Astrocyte of the cerebellum (primary cell): ENCODE data around the gene EPB41L3.

Experiments
- DNase-seq: peaks from one replicate; pipeline ENCODE4 v3.0.0-alpha.2; 2011; ENCODE audit warnings: low read depth
- H3K4me3 ChIP-seq: 2 replicates; pipeline ENCODE4 v1.5.1; 2011; ENCODE audit warnings: mild to moderate bottlenecking, low read depth, low read length, moderate library complexity
- in situ Hi-C: cut with HindIII; loops from 2 replicates; pipeline ENCODE4 v1.10.0; 2017; ENCODE audit warnings: low sequenced_read_pairs
- TF ChIP-seq, protein P1 (sequence below): IDR thresholded peaks from 2 replicates; pipeline ENCODE4 v1.5.1; 2012; ENCODE audit warnings: low read length, low read depth, moderate library complexity, mild to moderate bottlenecking; ENCODE audit errors: missing control alignments

The EPB41L3 gene

DNA sequence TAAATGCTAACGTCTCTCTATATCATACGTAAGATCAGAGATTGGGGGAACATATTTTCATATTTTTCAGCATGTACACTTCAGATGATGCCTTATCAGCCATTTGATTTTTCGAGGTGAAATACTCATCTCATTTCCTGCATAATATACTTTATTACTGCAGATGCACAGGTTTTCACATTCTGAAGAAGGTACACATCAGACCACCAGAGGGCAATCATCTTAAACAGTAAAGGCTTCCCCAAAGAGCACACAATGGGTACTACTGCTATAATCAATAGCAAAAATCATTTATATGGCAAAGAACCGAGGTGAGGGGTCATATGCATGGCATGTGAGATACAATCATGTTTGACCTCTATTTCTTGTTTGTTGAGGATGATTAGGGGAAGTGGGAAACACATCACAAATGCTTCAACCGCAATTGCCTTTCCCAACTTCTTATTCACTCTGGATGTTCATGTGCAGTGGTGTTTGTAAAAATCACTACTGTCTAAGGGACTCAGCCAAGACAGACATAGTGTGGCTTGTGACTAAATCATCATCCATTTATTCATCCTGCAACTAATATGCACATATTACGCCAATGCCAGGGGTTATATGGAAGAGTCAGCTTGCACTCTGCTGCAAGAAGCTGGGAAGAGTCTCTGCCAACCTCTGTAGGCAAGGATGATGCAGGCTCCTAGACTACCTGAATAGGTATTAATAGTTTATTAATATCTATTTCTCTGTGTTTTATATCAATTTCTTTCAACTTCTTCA lies 118.7 kb downstream of the EPB41L3 start:
- TF ChIP-seq, protein P1, sequence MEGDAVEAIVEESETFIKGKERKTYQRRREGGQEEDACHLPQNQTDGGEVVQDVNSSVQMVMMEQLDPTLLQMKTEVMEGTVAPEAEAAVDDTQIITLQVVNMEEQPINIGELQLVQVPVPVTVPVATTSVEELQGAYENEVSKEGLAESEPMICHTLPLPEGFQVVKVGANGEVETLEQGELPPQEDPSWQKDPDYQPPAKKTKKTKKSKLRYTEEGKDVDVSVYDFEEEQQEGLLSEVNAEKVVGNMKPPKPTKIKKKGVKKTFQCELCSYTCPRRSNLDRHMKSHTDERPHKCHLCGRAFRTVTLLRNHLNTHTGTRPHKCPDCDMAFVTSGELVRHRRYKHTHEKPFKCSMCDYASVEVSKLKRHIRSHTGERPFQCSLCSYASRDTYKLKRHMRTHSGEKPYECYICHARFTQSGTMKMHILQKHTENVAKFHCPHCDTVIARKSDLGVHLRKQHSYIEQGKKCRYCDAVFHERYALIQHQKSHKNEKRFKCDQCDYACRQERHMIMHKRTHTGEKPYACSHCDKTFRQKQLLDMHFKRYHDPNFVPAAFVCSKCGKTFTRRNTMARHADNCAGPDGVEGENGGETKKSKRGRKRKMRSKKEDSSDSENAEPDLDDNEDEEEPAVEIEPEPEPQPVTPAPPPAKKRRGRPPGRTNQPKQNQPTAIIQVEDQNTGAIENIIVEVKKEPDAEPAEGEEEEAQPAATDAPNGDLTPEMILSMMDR, result peak; percentile 69
- peak; percentile 51 for DNase-seq
- in situ Hi-C loops, result no loop called here
- no peak overlapping the region for H3K4me3 ChIP-seq

DNA sequence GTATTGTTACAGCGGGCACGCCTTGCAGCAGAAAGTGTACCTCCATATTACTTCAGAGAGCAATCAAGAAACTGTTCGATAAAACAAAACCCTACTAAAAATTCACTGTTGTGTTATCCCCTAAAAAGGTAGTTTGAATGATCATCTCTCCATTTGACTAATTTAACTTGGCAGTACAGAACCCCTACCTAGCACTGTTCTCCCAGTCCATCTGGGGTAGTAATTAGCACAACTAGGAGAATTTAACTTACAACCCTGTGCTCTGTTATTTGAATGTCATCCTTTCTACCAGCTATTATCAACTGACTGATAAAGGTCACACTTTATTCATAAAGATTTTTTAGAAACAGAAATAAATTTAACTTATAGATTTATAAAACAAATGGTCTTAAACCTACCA lies 121.2 kb downstream of the EPB41L3 start:
- H3K4me3 ChIP-seq, result no peak overlapping the region
- TF ChIP-seq, protein P1, result no peak
- in situ Hi-C loops, result no loop called here
- DNase-seq, result no peak

DNA sequence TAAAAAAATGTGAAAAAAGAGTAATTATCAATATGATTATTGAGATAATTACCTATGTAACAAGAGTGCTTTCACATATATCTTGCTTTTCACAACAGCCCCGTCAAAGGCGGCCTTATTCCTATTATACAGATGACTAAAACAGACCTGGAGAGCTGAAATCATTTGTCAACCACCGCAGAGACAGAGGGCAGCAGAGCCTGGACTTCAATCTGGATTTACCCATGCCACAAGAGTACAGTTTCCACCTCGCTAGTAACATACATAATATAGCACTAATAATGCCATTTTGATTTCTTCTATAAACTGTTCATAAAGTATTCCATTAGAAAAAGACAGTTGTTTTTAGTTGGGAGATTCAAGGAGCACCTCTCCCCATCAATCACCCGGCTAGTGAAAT lies 121.8 kb downstream of the EPB41L3 start:
- DNase-seq, result no peak
- TF ChIP-seq, protein P1, result no peak
- no peak overlapping the region for H3K4me3 ChIP-seq
- in situ Hi-C loops, result no loop called here

DNA sequence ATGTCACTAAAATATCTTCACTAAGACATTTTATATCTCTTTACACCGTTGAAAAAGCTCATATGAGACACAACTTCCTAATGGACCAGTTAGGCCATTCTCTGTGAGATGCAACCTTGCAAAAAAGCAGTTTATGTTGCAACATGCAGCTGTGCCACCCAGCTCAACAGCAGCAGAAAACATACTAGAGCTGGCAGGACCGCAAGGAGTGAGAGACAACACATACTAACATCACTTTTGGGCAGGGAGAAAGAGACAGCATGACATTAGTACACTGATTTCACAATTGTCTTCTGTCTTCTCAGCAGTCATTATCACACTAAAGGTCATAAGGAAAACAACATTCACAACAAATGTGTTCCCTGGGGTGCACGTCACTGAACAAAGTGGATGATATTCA lies 122.9 kb downstream of the EPB41L3 start:
- no peak overlapping the region for H3K4me3 ChIP-seq
- TF ChIP-seq, protein P1, result no peak
- DNase-seq, result no peak
- in situ Hi-C loops, result no loop called here

DNA sequence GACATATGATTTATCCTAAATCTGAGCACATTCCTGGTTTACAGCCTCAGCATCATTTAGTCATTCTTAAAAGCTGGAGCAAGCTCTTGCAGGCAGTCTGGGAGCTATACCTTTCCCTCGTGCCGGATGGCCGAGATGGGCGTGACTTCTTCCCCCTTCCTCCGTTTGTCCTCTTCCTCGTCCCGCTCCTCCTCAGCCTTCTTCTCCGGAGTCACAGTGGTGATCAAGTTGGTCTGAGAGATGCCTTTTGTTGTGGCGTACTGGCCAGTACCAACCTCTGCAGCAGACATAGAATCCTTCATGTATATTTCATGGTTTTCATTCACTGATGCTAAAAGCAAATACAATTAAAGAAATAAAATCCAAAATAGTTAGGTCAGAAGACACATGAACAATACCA lies 124.2 kb downstream of the EPB41L3 start:
- in situ Hi-C loops, result no loop called here
- H3K4me3 ChIP-seq, result no peak overlapping the region
- TF ChIP-seq, protein P1, result no peak
- DNase-seq, result no peak

DNA sequence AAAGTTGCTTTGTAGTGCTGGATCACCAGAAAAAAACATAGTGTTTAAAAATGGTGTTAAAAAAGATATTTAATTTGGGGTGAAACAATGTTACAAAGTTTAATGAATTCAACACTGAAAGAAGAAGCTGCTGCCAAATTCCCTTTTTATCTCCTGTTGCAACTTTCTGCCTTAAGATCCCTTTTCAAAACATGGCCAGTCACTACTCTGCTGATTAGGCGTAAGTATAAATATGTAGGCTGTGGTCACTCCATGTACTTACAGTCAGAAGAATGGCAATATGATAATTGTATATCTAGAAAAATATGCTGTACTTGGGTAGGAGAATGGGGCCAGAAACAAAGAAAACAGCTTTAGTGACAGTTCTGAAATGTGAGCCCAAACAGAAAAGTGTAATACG lies 124.8 kb downstream of the EPB41L3 start:
- TF ChIP-seq, protein P1, result no peak
- in situ Hi-C loops, result no loop called here

More for the DNA sequence above, 124.8 kb downstream of the EPB41L3 start:
- DNase-seq, result no peak
- H3K4me3 ChIP-seq, result no peak overlapping the region
